Measurements from ENCODE around the gene SLC4A3. TPM values are rescaled to one million over a fixed set of nuclear protein-coding genes. Genes with fewer than 3 reads are reported as not detected.
A peak's percentile ranks its signal among the peaks of the same experiment; 100 is the strongest.
"Not testable (repeated sequence)": the region's sequence is repeated elsewhere in the genome, so short reads cannot be mapped to it uniquely, and the experiment has no call there.

Gene SLC4A3
- total and polyA plus RNA-seq, 2 donors from 2014 or later, result 4.9 to 5.2 TPM

DNA sequence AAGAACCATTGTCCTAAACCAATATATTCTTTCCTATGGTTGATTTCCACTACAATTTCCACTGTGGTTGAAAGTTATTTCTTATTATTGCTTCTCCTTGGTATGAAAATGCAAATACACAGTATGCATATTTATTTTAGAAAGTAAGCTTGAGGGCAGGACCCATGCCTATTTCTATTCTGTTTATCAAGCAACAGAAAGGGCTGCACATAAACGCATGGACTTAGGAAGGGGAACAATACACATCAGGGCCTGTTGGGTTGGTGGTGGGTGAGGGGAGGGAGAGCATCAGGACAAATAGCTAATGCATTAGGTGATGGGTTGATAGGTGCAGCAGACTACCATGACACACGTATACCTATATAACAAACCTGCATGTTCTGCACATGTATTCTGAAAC is 20.7 kb downstream of the SLC4A3 start:
- no peaks in the 10 kb centered on the region for H3K36me3 ChIP-seq (ENCODE audit: control insufficient read depth in 2 of 3, insufficient read depth in 3 of 3, low read length in 3 of 3)
- TF ChIP-seq, protein P1, sequence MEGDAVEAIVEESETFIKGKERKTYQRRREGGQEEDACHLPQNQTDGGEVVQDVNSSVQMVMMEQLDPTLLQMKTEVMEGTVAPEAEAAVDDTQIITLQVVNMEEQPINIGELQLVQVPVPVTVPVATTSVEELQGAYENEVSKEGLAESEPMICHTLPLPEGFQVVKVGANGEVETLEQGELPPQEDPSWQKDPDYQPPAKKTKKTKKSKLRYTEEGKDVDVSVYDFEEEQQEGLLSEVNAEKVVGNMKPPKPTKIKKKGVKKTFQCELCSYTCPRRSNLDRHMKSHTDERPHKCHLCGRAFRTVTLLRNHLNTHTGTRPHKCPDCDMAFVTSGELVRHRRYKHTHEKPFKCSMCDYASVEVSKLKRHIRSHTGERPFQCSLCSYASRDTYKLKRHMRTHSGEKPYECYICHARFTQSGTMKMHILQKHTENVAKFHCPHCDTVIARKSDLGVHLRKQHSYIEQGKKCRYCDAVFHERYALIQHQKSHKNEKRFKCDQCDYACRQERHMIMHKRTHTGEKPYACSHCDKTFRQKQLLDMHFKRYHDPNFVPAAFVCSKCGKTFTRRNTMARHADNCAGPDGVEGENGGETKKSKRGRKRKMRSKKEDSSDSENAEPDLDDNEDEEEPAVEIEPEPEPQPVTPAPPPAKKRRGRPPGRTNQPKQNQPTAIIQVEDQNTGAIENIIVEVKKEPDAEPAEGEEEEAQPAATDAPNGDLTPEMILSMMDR (IDR thresholded peaks at IDR 0.05; ENCODE audit: borderline replicate concordance, extremely low read depth, insufficient read depth), result no peak
- DNase-seq, result no peak
- H3K27ac ChIP-seq (ENCODE audit: low read depth in 2 of 2, low read length in 2 of 2), result no peak overlapping the region
- no peak overlapping the region for H3K9ac ChIP-seq (ENCODE audit: low read length in 3 of 3)
- H3K27me3 ChIP-seq (ENCODE audit: control insufficient read depth, insufficient read depth, low read length), result peaks cover 3% of the 10 kb centered on the region
- no peaks in the 10 kb centered on the region for H3K9me3 ChIP-seq (ENCODE audit: control insufficient read depth in 2 of 3, insufficient read depth in 1 of 3, low read length in 3 of 3)
- intact Hi-C loops (cut with DNase I), result no loop called here
- FAIRE-seq, result no peak
- H3K4me1 ChIP-seq (ENCODE audit: control insufficient read depth in 2 of 3, insufficient read depth in 2 of 3, low read depth in 1 of 3, low read length in 3 of 3), result peaks cover 0 to 2% (median 0%) of the 10 kb centered on the region in 3 donors
- H3K4me3 ChIP-seq (ENCODE audit: low read length in 3 of 3), result no peak overlapping the region

DNA sequence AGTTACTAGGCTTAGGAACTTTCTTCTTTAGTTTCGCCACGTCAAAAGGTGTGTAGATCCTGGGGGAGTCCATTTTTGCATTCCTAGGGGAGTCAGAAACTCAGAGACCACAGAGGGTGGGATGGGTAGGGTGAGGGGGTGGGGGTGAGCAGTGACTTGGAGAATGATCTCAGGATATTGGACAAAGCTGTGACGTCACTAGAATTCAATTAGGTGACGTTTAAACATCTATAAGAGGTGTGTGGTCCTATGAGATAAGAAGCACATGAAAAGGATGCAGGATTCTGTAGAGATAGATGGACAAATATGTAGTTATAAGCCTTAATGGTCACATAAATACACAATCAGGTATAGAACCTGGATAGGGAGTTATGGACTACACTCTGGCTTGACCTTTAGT is 21.5 kb downstream of the SLC4A3 start:
- peaks cover 0 to 2% (median 0%) of the 10 kb centered on the region in 3 donors for H3K4me1 ChIP-seq (ENCODE audit: control insufficient read depth in 2 of 3, insufficient read depth in 2 of 3, low read depth in 1 of 3, low read length in 3 of 3)
- H3K4me3 ChIP-seq (ENCODE audit: low read length in 3 of 3), result no peak overlapping the region
- TF ChIP-seq, protein P1 (IDR thresholded peaks at IDR 0.05; ENCODE audit: borderline replicate concordance, extremely low read depth, insufficient read depth), result no peak
- intact Hi-C loops (cut with DNase I), result no loop called here
- H3K27me3 ChIP-seq (ENCODE audit: control insufficient read depth, insufficient read depth, low read length), result peaks cover 3% of the 10 kb centered on the region
- H3K27ac ChIP-seq (ENCODE audit: low read depth in 2 of 2, low read length in 2 of 2), result no peak overlapping the region
- H3K36me3 ChIP-seq (ENCODE audit: control insufficient read depth in 2 of 3, insufficient read depth in 3 of 3, low read length in 3 of 3), result no peaks in the 10 kb centered on the region
- FAIRE-seq, result no peak
- no peaks in the 10 kb centered on the region for H3K9me3 ChIP-seq (ENCODE audit: control insufficient read depth in 2 of 3, insufficient read depth in 1 of 3, low read length in 3 of 3)
- DNase-seq, result no peak
- no peak overlapping the region for H3K9ac ChIP-seq (ENCODE audit: low read length in 3 of 3)

DNA sequence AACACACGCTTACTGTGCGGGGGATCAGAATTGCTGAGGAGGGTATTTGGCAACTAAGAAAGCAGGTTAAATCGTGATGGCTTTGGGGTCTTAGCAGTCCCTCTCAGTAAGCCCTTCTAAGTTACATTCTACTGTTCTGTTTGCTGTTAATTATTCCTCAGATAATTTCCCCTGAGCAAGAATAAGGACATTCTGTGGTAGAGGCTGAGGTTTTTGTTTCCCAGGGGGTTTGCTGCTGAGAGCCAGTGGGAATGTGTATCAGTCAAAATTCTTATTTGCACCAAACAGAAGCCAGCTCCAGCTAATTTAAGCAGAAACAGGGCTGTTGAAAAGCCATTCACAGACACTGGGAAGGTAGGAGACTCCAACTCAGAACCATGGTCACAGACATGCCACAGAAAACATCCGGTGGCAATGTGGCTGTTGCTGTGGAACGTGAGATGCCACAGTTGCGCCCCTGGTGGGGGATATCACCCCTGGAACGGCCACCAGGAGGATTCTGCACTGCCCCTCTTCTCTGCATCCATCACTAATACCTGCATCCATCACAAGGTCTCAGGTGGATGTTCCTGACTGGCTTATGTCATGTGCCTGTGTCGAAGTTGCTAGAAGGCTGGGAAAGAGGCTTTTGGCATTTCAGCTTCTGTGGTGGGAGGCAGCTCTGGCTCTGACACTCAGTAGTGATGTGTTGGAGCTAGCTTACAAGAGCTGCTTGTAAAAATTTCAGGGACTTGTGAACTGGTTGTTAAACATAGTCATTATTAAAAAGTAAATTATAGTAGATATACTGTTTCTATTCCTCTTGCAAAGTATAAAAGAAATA is 23.2 kb downstream of the SLC4A3 start:
- H3K4me1 ChIP-seq (ENCODE audit: control insufficient read depth in 2 of 3, insufficient read depth in 2 of 3, low read depth in 1 of 3, low read length in 3 of 3), result no peaks in the 10 kb centered on the region
- no peak for FAIRE-seq
- H3K9me3 ChIP-seq (ENCODE audit: control insufficient read depth in 2 of 3, insufficient read depth in 1 of 3, low read length in 3 of 3), result no peaks in the 10 kb centered on the region
- H3K36me3 ChIP-seq (ENCODE audit: control insufficient read depth in 2 of 3, insufficient read depth in 3 of 3, low read length in 3 of 3), result no peaks in the 10 kb centered on the region
- H3K27me3 ChIP-seq (ENCODE audit: control insufficient read depth, insufficient read depth, low read length), result peaks cover 3% of the 10 kb centered on the region
- DNase-seq, result peak in 1 of 5 donors; percentile 15
- no peak overlapping the region for H3K27ac ChIP-seq (ENCODE audit: low read depth in 2 of 2, low read length in 2 of 2)
- TF ChIP-seq, protein P1 (IDR thresholded peaks at IDR 0.05; ENCODE audit: borderline replicate concordance, extremely low read depth, insufficient read depth), result no peak
- H3K4me3 ChIP-seq (ENCODE audit: low read length in 3 of 3), result no peak overlapping the region
- no peak overlapping the region for H3K9ac ChIP-seq (ENCODE audit: low read length in 3 of 3)
- intact Hi-C loops (cut with DNase I), result no loop called here

DNA sequence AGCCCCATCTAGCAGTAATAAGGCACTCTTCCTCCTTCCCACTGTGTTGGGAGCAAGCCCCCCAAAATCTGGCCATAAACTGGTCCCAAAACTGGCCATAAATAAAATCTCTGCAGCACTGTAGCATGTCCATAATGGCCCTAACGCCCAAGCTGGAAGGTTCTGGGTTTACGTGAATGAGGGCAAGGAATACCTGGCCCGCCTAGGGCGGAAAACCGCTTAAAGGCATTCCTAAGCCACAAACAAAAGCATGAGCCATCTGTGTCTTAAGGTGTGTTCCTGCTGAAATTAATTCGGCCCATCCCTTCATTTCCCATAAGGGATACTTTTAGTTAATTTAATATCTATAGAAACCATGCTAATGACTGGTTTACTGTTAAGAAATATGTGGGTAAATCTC is 24.2 kb downstream of the SLC4A3 start:
- H3K9ac ChIP-seq (ENCODE audit: low read length in 3 of 3); H3K4me1 ChIP-seq (ENCODE audit: control insufficient read depth in 2 of 3, insufficient read depth in 2 of 3, low read depth in 1 of 3, low read length in 3 of 3); H3K27ac ChIP-seq (ENCODE audit: low read depth in 2 of 2, low read length in 2 of 2); FAIRE-seq; H3K4me3 ChIP-seq (ENCODE audit: low read length in 3 of 3); intact Hi-C loops (cut with DNase I); H3K27me3 ChIP-seq (ENCODE audit: control insufficient read depth, insufficient read depth, low read length); H3K9me3 ChIP-seq (ENCODE audit: control insufficient read depth in 2 of 3, insufficient read depth in 1 of 3, low read length in 3 of 3); H3K36me3 ChIP-seq (ENCODE audit: control insufficient read depth in 2 of 3, insufficient read depth in 3 of 3, low read length in 3 of 3): not testable (repeated sequence)
- peak in 1 of 5 donors; percentile 9 for DNase-seq

Data from kidney (tissue), 14 donors.